H1 (cell line): ENCODE data around the gene WBP4. TPM values are rescaled to one million over a fixed set of nuclear protein-coding genes. Genes with fewer than 3 reads are reported as not detected.

Experiments used
- CTCF ChIA-PET: fragments of 300-600 bp; sonication (Branson Sonifier 250); formaldehyde crosslinking; loops from one replicate; lab custom pipeline; 2021; ENCODE audit not compliant: partially characterized antibody; lab: Charles Lee
- POLR2A ChIA-PET: fragments of 300-600 bp; sonication (Branson Sonifier 250); formaldehyde crosslinking; loops from one replicate; lab custom pipeline; 2021; ENCODE audit warnings: inconsistent platforms; ENCODE audit not compliant: partially characterized antibody; lab: Charles Lee
- DNase-seq, 2 experiments: peaks; one replicate each; pipeline versions ENCODE4 v3.0.0 to v3.0.0-alpha.2; 2010 to 2022; ENCODE audit warnings: low spot score in 2 of 2, low read depth in 1 of 2, mixed read lengths in 1 of 2
- FAIRE-seq: peaks from 2 replicates; lab custom pipeline; 2011; peaks lifted over from hg19 to GRCh38; lab: Jason Lieb, UNC
- H2AFZ ChIP-seq: 2 replicates; pipeline ENCODE4 v1.8.1; 2012; ENCODE audit warnings: low read length, inconsistent platforms
- H2AK5ac ChIP-seq: 2 replicates; pipeline ENCODE4 v1.6.1; 2013; ENCODE audit warnings: low read depth, low read length
- H2BK120ac ChIP-seq: replicated peaks from 2 replicates; pipeline ENCODE3; 2013; ENCODE audit warnings: low read depth, low read length, inconsistent platforms
- H2BK12ac ChIP-seq: 2 replicates; pipeline ENCODE4 v1.6.1; 2013; ENCODE audit warnings: low read depth, low read length
- H2BK15ac ChIP-seq: 2 replicates; pipeline ENCODE4 v1.6.1; 2013; ENCODE audit warnings: low read length
- H2BK20ac ChIP-seq: 2 replicates; pipeline ENCODE4 v1.6.1; 2013; ENCODE audit warnings: low read length
- H2BK5ac ChIP-seq: 2 replicates; pipeline ENCODE4 v1.6.1; 2013; ENCODE audit warnings: low read depth, low read length
- H3K14ac ChIP-seq: 2 replicates; pipeline ENCODE4 v1.6.1; 2013; ENCODE audit warnings: inconsistent platforms; ENCODE audit not compliant: insufficient read length
- H3K18ac ChIP-seq: 2 replicates; pipeline ENCODE4 v1.6.1; 2013; ENCODE audit warnings: low read length; ENCODE audit errors: extremely low read depth
- H3K23ac ChIP-seq: 2 replicates; pipeline ENCODE4 v1.6.1; 2013; ENCODE audit warnings: inconsistent platforms; ENCODE audit not compliant: insufficient read length
- H3K23me2 ChIP-seq: 2 replicates; pipeline ENCODE4 v1.6.1; 2013; ENCODE audit warnings: low read depth, low read length
- H3K27ac ChIP-seq: 2 replicates; pipeline ENCODE4 v1.6.1; 2011; ENCODE audit warnings: low read depth, low read length, inconsistent platforms
- H3K27me3 ChIP-seq, 4 experiments: replicated peaks in 1 of 4; 1 replicate in 1 of 4; 2 replicates in 3 of 4; pipeline versions ENCODE4 v1.6.1 to v1.8.1; 2011 to 2013; ENCODE audit warnings: low read length in 3 of 4, mild to moderate bottlenecking in 3 of 4, inconsistent platforms in 2 of 4, mixed read lengths in 2 of 4, moderate library complexity in 1 of 4; ENCODE audit not compliant: control insufficient read depth in 3 of 4, insufficient read depth in 3 of 4; ENCODE audit errors: extremely low read depth in 1 of 4
- H3K36me3 ChIP-seq, 4 experiments: 2 replicates each; pipeline versions ENCODE4 v1.6.1 to v1.8.1; 2011 to 2013; ENCODE audit warnings: mild to moderate bottlenecking in 4 of 4, low read length in 3 of 4, moderate library complexity in 2 of 4, control low read depth in 1 of 4, inconsistent platforms in 1 of 4; ENCODE audit not compliant: insufficient read depth in 4 of 4, control insufficient read depth in 2 of 4
- H3K4ac ChIP-seq: replicated peaks from 2 replicates; pipeline ENCODE3; 2013; ENCODE audit warnings: low read length, low read depth, mixed read lengths, inconsistent platforms; ENCODE audit not compliant: insufficient read length
- H3K4me1 ChIP-seq, 4 experiments: replicated peaks in 1 of 4; 1 replicate in 1 of 4; 2 replicates in 3 of 4; pipeline versions ENCODE4 v1.6.1 to v1.8.1; 2011 to 2013; ENCODE audit warnings: low read length in 3 of 4, inconsistent platforms in 2 of 4, mixed read lengths in 1 of 4; ENCODE audit not compliant: insufficient read depth in 4 of 4, control insufficient read depth in 3 of 4
- H3K4me2 ChIP-seq, 2 experiments: 2 replicates each; pipeline versions ENCODE4 v1.6.1 to v1.8.1; 2011 to 2013; ENCODE audit warnings: low read depth in 2 of 2, low read length in 2 of 2, control low read depth in 1 of 2, inconsistent platforms in 1 of 2, mild to moderate bottlenecking in 1 of 2; ENCODE audit not compliant: insufficient read depth in 1 of 2
- H3K4me3 ChIP-seq, 4 experiments: fragments of 200-600, 300-600 bp in 1 of 4; sonication (generic), shearing (Covaris generic), sonication (Bioruptor Twin) in 1 of 4; 2 replicates each; pipeline versions ENCODE4 v1.5.1 to v1.8.1; 2011 to 2016; ENCODE audit warnings: low read length in 4 of 4, low read depth in 3 of 4, control low read depth in 2 of 4, inconsistent platforms in 2 of 4, mild to moderate bottlenecking in 2 of 4, mixed read lengths in 1 of 4, moderate library complexity in 1 of 4; ENCODE audit not compliant: insufficient read depth in 2 of 4; ENCODE audit errors: extremely low read depth in 1 of 4
- H3K56ac ChIP-seq: replicated peaks from 2 replicates; pipeline ENCODE3; 2013; ENCODE audit warnings: low read depth, mild to moderate bottlenecking, mixed read lengths, low read length, inconsistent platforms; ENCODE audit not compliant: insufficient read length
- H3K79me1 ChIP-seq: 2 replicates; pipeline ENCODE4 v1.6.1; 2013; ENCODE audit warnings: low read depth, low read length, control low read depth
- H3K79me2 ChIP-seq, 2 experiments: 2 replicates each; pipeline versions ENCODE4 v1.6.1 to v1.8.1; 2012 to 2013; ENCODE audit warnings: low read length in 2 of 2, mild to moderate bottlenecking in 2 of 2, inconsistent platforms in 1 of 2; ENCODE audit not compliant: insufficient read depth in 2 of 2, control insufficient read depth in 1 of 2
- H3K9ac ChIP-seq, 4 experiments: replicated peaks in 1 of 4; 1 replicate in 1 of 4; 2 replicates in 3 of 4; pipeline versions ENCODE4 v1.6.1 to v1.8.1; 2011 to 2013; ENCODE audit warnings: low read depth in 3 of 4, low read length in 3 of 4, control low read depth in 2 of 4, mild to moderate bottlenecking in 2 of 4, moderate library complexity in 2 of 4, inconsistent platforms in 1 of 4; ENCODE audit errors: extremely low read depth in 1 of 4
- H3K9me3 ChIP-seq, 2 experiments: 2 replicates each; pipeline versions ENCODE4 v1.6.1 to v1.8.1; 2012 to 2013; ENCODE audit warnings: mild to moderate bottlenecking in 2 of 2, moderate library complexity in 2 of 2, control low read depth in 1 of 2, inconsistent platforms in 1 of 2, low read depth in 1 of 2, low read length in 1 of 2, mixed read lengths in 1 of 2; ENCODE audit not compliant: insufficient read depth in 2 of 2
- H4K20me1 ChIP-seq, 2 experiments: replicated peaks in 1 of 2; 2 replicates each; pipeline versions ENCODE3 to v1.8.1; 2011 to 2013; ENCODE audit warnings: inconsistent platforms in 2 of 2, low read length in 2 of 2, mild to moderate bottlenecking in 1 of 2; ENCODE audit not compliant: insufficient read depth in 2 of 2, control insufficient read depth in 1 of 2
- H4K5ac ChIP-seq: 2 replicates; pipeline ENCODE4 v1.6.1; 2013; ENCODE audit warnings: low read length, low read depth, mixed read lengths, inconsistent platforms; ENCODE audit not compliant: insufficient read length
- H4K8ac ChIP-seq: 2 replicates; pipeline ENCODE4 v1.8.0; 2013; ENCODE audit warnings: mild to moderate bottlenecking, moderate library complexity, low read length, inconsistent platforms; ENCODE audit not compliant: insufficient read depth; ENCODE audit errors: extremely low read depth
- H4K91ac ChIP-seq: replicated peaks from 2 replicates; pipeline ENCODE3; 2013; ENCODE audit warnings: low read length, mixed read lengths, inconsistent platforms; ENCODE audit not compliant: insufficient read length
- EZH2 ChIP-seq: fragments of 200-600 bp; sonication (generic); IDR thresholded peaks from 2 replicates; pipeline ENCODE4 v1.7.1; 2012; ENCODE audit warnings: low read depth, mild to moderate bottlenecking, moderate library complexity, low read length, inconsistent platforms; ENCODE audit not compliant: severe bottlenecking
- HDAC6 ChIP-seq: IDR thresholded peaks from one replicate; pipeline ENCODE4 v1.7.1; 2012; ENCODE audit warnings: low read depth, mild to moderate bottlenecking, inconsistent platforms, low read length, moderate library complexity
- PHF8 ChIP-seq: fragments of 200-600 bp; sonication (generic); conservative IDR thresholded peaks from 2 replicates; pipeline ENCODE4 v1.7.1; 2012; ENCODE audit warnings: low read depth, mild to moderate bottlenecking, inconsistent platforms, low read length, moderate library complexity
- POLR2AphosphoS5 ChIP-seq: IDR thresholded peaks from 2 replicates; pipeline ENCODE4 v1.6.1; 2011; ENCODE audit warnings: low read depth, low read length
- RAD21 ChIP-seq, 2 experiments: IDR thresholded peaks in 1 of 2; conservative IDR thresholded peaks in 1 of 2; 2 replicates each; pipeline ENCODE4 v1.6.1; 2011; ENCODE audit warnings: low read depth in 2 of 2, low read length in 2 of 2, improper control_type of control experiment in 1 of 2, inconsistent platforms in 1 of 2, mild to moderate bottlenecking in 1 of 2, moderate library complexity in 1 of 2
- SAP30 ChIP-seq: fragments of 300-600 bp; sonication (generic); IDR thresholded peaks from 2 replicates; pipeline ENCODE4 v1.7.1; 2012; ENCODE audit warnings: low read length, moderate library complexity, mild to moderate bottlenecking, inconsistent platforms; ENCODE audit not compliant: insufficient read depth, insufficient replicate concordance
- SP4 ChIP-seq: IDR thresholded peaks from 2 replicates; pipeline ENCODE4 v1.6.1; 2012; ENCODE audit warnings: low read length, inconsistent platforms
- TAF7 ChIP-seq: optimal IDR thresholded peaks from 2 replicates; pipeline ENCODE3; 2011; ENCODE audit warnings: low read depth, mild to moderate bottlenecking, inconsistent platforms, low read length, moderate library complexity, borderline replicate concordance
- WGBS, 2 experiments: shearing (Covaris generic) in 1 of 2; methylation state at CpG; one replicate each; pipeline versions ENCODE4 v1.1.6 to v1.1.7; 2013 to 2015; ENCODE audit warnings: low lambda C conversion rate in 2 of 2, mixed read lengths in 2 of 2, inconsistent platforms in 1 of 2, low coverage in 1 of 2, missing lambda C conversion rate in 1 of 2; ENCODE audit not compliant: insufficient replicate concordance in 2 of 2, insufficient coverage in 1 of 2, insufficient read length in 1 of 2; ENCODE audit errors: extremely low coverage in 1 of 2, missing lambda C conversion rate in 1 of 2; 5-methylcytosine and 5-hydroxymethylcytosine counted together
- polyA plus RNA-seq, 7 experiments: library from polyadenylated mRNA; depleted of rRNA in 3 of 7; stranded (reverse) in 5 of 7; unstranded in 2 of 7; fragments of >200 nt in 5 of 7; fragments of 200-250 nt in 2 of 7; gene quantifications; 1 replicate in 5 of 7; 2 replicates in 1 of 7; 4 replicates in 1 of 7; pipeline versions ENCODE4 v1.2.1 to v1.2.3, GENCODE V29; 2011 to 2013; ENCODE audit warnings: missing spikeins in 2 of 7, mixed read lengths in 2 of 7
- total RNA-seq: library from RNA; stranded (reverse); fragmentation: NEBNext Ultra II Directional; extraction: Animal tissue kit (Norgen Biotek cat#: 25700); gene quantifications from 2 replicates; pipeline ENCODE4 v1.2.1, GENCODE V29; 2021
- TF ChIP-seq, protein P1 (sequence below): IDR thresholded peaks from 2 replicates; pipeline ENCODE4 v1.6.1; 2012; ENCODE audit warnings: inconsistent platforms

Gene WBP4
- total and polyA plus RNA-seq, 2 of the 8 experiments (the other 6 are each of a cell fraction or from before 2014, with no cell fraction given) = 3.0 to 10.0 TPM

DNA sequence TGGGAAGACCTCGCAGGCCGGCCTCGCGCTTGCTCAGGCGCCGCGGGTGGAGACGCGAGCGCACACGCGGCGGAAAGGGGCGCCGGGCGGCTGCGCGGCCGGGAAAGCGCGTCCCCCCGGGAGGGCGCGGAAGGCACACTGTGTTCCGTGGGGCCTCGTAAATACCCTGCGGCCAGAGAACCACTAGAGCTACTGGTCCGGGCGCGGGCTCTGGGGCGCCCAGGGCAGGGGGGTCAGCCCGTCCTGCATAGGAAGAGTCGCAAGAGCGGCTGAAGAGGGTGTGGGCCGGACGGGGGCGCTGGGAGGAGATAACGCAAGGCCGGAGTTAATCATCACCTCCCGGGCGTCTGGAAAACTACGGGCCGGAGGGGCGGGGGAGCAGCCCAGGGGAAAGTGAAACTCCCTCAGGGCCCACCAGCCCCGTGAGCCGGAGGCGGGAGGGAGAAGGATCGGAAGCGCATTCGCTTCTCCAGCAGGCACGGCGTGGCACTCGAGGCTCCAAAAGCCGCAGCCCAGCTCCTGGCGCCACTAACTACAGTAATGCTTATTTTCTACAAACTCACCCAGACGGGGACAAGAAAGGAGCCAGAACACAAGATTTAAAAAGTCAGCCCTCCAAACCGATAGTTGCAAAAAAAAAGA lies 1.1 kb upstream of the WBP4 start:
- H4K8ac ChIP-seq = peak overlapping the region; percentile 69; the same call in 1 of the 2 replicates
- H3K27me3 ChIP-seq = no peaks in the 10 kb centered on the region
- FAIRE-seq = no peak
- H3K36me3 ChIP-seq = peaks cover 0 to 16% (median 1%) of the 10 kb centered on the region in 4 experiments; a peak in 2 of 8 replicates
- H2BK15ac ChIP-seq = no peak overlapping the region
- no peak overlapping the region for H2AK5ac ChIP-seq
- DNase-seq = peak; percentile 70 to 86
- H3K4me3 ChIP-seq = peak overlapping the region; percentile 89 to 96 (median 95)
- H3K4me2 ChIP-seq = peak overlapping the region; percentile 81 to 84
- H3K9me3 ChIP-seq = no peaks in the 10 kb centered on the region
- peak overlapping the region; percentile 97 for H3K18ac ChIP-seq
- H3K4ac ChIP-seq = peak overlapping the region; percentile 91
- peak overlapping the region; percentile 74 for H3K27ac ChIP-seq
- H2BK120ac ChIP-seq = peak overlapping the region; percentile 88
- peak overlapping the region; percentile 81 to 95 (median 87) for H3K9ac ChIP-seq
- H2BK12ac ChIP-seq = peak overlapping the region; percentile 79
- H3K56ac ChIP-seq = peak overlapping the region; percentile 96
- no peak overlapping the region for H2BK20ac ChIP-seq
- peak overlapping the region; percentile 73 for H4K91ac ChIP-seq
- H3K23ac ChIP-seq = no peak overlapping the region
- H2AFZ ChIP-seq = peak overlapping the region; percentile 73
- peaks cover 0 to 55% of the 10 kb centered on the region in 2 experiments; a peak in 2 of 4 replicates for H3K79me2 ChIP-seq
- peaks cover 7% of the 10 kb centered on the region; the same call in 1 of the 2 replicates for H3K23me2 ChIP-seq
- CTCF ChIA-PET = interaction anchor here (0.5 to 1.5 kb wide), 10 partner anchors 12 to 596 kb away, joined by 3 to 5 read pairs (median 3); no protein-coding TSS in a partner anchor
- WGBS, 2 experiments = 1% methylated on average over 43 of the region's 57 CpGs; no CpG with 5 or more reads in 1 of the 2 experiments
- peak overlapping the region; percentile 96 for H4K5ac ChIP-seq
- no peak overlapping the region for H3K14ac ChIP-seq
- H4K20me1 ChIP-seq = no peaks in the 10 kb centered on the region
- peaks cover 0 to 3% (median 2%) of the 10 kb centered on the region in 4 experiments; a peak in 2 of 7 replicates for H3K4me1 ChIP-seq
- peak overlapping the region; percentile 91 for H2BK5ac ChIP-seq
- no peaks in the 10 kb centered on the region; the same call in 1 of the 2 replicates for H3K79me1 ChIP-seq
- POLR2A ChIA-PET = interaction anchor here (0.6 to 2.8 kb wide), 20 partner anchors 9 to 1703 kb away, joined by 3 to 12 read pairs (median 4); partner anchors contain the start of genes MTRF1 and SLC25A15
- no peak for TF ChIP-seq SAP30
- no peak for TF ChIP-seq EZH2
- TF ChIP-seq HDAC6 = no peak
- TF ChIP-seq, protein P1, sequence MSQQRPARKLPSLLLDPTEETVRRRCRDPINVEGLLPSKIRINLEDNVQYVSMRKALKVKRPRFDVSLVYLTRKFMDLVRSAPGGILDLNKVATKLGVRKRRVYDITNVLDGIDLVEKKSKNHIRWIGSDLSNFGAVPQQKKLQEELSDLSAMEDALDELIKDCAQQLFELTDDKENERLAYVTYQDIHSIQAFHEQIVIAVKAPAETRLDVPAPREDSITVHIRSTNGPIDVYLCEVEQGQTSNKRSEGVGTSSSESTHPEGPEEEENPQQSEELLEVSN = peak; percentile 89
- peak; percentile 87 for TF ChIP-seq PHF8
- TF ChIP-seq POLR2AphosphoS5 = peak; percentile 36; the same call in 1 of the 2 replicates
- TF ChIP-seq SP4 = peak; percentile 66; the same call in 1 of the 2 replicates
- TF ChIP-seq RAD21 (IDR thresholded peaks at IDR 0.05 in 1 of 2, conservative IDR thresholded peaks at IDR 0.05 in 1 of 2; ENCODE audit: low read depth in 2 of 2, low read length in 2 of 2) = peak in 1 of 2 experiments; percentile 9; a peak in 2 of 4 replicates
- peak; percentile 4 for TF ChIP-seq TAF7
